Frontal cortex (tissue), 4 donors: ENCODE results near the gene SLC39A10. TPM values are rescaled to one million over a fixed set of nuclear protein-coding genes. Genes with fewer than 3 reads are reported as not detected.

Experiments used
- DNase-seq, 2 donors: peaks; one replicate each; pipeline ENCODE4 v3.0.0; 2012; ENCODE audit warnings: low spot score in 2 of 2
- FAIRE-seq: peaks from 2 replicates; lab custom pipeline; 2012; peaks lifted over from hg19 to GRCh38; lab: Jason Lieb, UNC
- total RNA-seq: library from RNA; depleted of rRNA; stranded (reverse); fragments of >200 nt; gene quantifications from one replicate; pipeline ENCODE4 v1.2.3, GENCODE V29; 2014
- donor health status: control.
- donor health status: control.
- donor health status: control.

Gene SLC39A10, protein sequence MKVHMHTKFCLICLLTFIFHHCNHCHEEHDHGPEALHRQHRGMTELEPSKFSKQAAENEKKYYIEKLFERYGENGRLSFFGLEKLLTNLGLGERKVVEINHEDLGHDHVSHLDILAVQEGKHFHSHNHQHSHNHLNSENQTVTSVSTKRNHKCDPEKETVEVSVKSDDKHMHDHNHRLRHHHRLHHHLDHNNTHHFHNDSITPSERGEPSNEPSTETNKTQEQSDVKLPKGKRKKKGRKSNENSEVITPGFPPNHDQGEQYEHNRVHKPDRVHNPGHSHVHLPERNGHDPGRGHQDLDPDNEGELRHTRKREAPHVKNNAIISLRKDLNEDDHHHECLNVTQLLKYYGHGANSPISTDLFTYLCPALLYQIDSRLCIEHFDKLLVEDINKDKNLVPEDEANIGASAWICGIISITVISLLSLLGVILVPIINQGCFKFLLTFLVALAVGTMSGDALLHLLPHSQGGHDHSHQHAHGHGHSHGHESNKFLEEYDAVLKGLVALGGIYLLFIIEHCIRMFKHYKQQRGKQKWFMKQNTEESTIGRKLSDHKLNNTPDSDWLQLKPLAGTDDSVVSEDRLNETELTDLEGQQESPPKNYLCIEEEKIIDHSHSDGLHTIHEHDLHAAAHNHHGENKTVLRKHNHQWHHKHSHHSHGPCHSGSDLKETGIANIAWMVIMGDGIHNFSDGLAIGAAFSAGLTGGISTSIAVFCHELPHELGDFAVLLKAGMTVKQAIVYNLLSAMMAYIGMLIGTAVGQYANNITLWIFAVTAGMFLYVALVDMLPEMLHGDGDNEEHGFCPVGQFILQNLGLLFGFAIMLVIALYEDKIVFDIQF
- 172 TPM for total RNA-seq

DNA sequence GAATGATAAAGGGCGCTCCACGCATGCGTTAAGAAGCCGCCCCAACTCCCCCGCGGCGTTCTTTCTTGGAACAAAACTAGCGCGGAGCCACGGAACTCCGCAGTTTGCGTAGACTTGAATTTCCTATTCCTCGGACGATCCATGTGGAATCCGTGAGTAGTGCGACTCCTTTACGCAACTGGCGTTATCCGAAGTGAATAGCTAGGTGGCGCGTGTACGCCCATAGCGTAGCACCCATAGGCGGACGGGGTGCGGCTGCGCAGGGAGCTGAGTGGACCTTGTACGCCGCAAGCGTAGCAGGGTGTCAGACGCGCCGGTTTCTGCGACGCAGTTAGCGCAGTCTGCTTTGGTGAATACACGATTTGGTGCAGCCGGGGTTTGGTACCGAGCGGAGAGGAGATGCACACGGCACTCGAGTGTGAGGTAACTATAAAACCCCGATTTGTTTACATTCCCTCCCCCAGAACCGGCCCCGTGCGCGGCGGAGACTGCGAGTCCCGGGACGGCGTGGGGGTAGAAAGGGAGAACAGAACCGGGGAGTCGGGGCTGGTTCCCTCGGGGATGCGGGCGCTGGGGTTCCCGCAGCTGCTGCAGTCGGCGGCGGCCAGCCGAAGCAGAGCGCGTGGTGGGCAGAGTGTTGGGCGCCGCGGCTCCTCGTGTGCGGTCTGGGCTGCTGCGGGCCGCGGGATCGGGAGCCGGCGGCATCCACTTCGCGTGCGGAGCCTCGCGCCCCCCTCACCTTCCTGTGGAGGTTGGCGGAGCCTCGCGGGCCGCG is at the start of gene SLC39A10:
Gene SLC39A10 (plus strand): TSS at position 368 of the 775 bp plus-strand sequence. CDS start 22,817 bp downstream, outside the sequence.
- FAIRE-seq (peak; percentile 97), DNase-seq (peak; percentile 81 to 84)

DNA sequence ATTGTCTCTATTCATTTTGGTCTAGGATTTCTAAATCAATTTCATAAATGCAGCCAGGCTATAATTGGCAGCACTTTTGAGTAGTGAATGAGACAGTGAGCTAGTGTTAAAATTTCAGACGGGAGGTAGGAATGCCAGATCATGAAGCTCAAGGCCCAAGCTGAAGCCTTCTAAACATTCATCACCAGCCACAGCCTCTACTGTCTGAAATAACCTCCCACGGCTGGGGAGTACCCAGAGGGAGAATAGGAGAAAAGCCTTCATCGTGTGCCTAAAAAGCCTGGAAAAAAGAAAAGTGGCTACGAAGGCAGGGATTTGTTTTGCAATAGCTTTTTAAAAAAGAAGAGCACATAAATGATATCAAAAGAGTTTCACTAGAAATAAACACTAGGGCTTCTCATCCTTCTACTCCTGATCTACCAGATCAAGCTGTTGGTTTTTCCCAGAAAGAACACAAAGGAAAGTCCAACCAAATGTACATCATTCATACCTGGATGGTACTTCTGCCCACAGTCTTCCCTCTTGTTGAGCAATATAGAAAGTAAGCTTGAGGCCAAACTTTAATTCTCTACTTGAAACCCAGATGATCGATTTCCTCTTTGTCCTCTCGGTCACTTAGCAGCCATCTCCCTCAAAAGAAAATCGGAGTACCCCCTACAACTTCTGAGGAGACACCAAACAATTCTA is 48.1 kb upstream of the SLC39A10 start:
- FAIRE-seq (no peak), DNase-seq (no peak)

DNA sequence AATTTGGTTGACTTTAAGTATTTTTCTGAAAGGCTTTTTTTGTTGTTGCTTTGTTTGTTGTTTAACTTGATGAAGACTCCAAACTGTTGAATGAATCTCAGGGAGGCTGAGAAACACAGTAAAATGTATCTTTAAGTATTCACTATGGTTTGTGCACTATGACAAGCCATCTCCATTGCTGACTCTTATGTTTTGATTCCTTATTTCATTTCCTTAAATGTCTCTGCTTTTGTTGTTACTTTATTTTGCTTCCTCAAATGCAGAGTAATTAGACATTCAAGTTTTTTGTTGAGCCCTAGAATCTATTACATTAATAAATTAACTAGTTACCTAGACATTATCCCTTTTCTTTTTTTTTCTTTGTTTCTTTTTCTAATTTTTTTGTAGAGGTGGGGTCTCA is 46.3 kb upstream of the SLC39A10 start:
- FAIRE-seq = no peak
- no peak for DNase-seq

DNA sequence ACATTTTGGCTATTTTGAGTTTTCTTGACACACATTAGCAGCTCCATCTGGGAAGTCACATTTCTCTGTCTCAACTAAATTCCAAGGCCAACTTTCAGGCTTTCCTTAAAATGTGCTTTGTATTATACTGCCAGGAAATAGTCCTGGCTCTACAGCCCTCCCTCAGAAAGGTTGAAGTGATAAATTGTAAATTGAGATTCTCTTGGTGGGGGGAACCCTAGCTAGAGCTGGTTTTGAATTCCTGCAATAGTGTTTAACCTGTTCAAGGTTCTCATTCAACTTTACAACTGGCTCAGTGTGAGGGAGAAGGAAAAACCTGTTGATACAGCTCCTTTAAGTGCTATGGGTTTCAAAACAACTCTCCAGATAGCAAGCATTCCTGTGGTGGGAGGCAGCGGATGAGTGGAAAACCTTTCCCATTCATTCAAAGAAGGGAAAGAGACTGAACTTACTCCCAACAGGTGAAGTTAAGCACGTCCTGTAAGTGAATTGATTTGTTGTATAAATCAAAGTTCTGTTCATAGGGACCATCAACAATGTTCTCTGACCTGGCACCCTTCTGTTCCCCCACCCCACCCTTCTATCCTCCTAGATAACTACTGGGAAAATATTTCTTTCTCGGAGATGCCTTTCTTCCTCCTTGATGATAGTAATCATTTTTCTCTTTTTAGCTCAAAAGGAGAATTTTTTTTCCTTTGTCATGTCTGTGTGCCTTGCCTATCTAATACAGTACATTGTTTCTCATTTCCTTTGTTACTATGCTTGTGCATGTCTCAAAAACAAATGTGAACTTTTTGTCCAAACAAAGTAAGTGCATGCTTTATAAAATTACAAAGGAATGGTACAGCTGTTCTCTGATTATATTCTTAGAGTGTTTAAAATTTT is 44.2 kb upstream of the SLC39A10 start:
- no peak for FAIRE-seq
- DNase-seq = no peak

DNA sequence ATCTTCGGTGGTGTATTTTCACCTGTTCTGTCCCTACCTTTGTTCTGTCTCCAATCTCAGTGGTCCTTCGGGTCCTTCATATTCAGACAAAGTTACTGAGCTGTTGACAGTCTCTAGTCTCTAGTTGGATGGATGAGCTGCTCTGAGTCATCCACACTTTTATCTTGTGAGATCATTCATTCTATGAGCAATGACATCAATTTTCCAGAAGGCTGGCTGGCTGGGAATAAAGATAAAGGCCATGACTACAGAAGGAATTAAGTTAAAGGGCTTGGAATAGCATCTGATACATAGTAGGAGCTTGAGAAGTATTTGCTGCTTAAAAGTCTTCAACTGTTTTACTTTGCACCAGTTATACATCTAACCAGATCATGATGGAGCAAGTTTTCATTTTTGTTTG is 43.1 kb upstream of the SLC39A10 start:
- no peak for FAIRE-seq
- DNase-seq = no peak

DNA sequence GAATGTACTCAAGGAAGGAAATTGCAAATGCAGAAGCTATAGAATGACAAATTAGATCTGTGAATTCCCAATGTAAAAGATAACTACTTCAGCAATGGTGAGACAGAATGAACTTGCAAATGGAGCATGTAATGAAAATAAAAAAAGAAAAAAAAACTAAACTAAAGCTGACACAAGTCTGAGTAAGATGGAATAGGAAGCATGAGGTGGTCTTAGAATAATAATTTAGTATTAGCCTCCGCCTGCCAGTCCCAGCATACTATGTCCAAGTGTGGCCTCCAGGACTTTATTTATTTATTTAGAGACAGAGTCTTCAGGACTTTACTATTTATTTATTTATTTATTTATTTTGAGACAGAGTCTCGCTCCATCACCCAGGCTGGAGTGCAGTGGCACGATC is 37.4 kb upstream of the SLC39A10 start:
- DNase-seq = no peak
- no peak for FAIRE-seq

DNA sequence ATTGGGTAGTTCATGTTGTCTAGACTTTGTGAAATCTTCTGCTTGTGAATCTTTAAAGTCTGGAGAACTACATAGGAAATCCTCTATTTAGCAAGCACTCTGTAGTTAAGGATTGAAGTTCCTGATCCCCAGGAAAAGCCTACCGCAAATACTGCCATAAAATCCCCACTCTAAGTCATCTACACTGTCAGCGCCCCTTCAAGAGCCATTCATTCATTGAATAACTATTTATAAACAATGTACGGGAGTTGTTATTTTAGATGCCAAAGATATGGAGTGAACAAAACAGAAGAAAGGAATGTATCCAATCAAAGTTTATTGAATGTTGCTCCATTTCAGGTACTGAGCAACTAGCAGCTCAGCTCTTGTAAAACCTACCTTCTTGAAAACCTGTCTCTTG is 36.5 kb upstream of the SLC39A10 start:
- DNase-seq = no peak
- no peak for FAIRE-seq

DNA sequence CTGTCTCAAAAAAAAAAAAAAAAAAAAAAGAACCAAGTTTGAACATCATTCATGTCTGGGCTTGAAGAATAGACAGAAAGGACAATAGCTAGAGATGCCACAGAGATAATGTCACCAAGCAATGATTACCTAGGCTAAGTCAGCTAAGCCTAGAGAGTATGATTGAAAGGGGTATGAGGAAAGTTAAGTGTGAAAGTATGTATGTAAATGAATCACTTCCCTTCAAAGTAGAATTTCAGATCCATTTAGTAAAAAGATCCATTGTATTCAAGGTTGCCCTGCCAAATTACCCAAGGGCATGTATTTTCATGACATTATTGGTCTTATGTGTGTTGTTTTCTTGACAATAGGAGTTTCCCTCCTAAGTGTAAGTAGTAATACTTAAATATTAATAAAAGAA is 34.1 kb upstream of the SLC39A10 start:
- DNase-seq (no peak), FAIRE-seq (no peak)

DNA sequence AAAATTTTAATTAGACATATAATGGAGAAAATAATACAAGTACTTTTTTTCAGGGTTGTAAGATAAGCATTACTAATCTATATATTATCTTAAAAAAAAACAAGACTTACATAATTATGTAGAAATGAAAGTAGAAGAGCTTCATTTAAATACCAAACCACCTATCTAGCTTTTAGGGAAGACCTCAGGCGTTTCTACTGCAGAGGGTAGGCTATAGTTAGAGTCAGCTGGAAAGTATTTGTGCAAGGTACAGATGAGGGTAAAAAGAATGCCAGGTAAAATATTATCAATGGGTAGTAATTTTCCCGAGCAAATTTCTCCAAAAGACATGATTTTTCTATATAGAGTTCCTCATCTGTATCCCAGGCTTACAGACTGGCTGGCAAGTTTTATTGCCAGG is 30.5 kb upstream of the SLC39A10 start:
- DNase-seq (no peak), FAIRE-seq (no peak)

DNA sequence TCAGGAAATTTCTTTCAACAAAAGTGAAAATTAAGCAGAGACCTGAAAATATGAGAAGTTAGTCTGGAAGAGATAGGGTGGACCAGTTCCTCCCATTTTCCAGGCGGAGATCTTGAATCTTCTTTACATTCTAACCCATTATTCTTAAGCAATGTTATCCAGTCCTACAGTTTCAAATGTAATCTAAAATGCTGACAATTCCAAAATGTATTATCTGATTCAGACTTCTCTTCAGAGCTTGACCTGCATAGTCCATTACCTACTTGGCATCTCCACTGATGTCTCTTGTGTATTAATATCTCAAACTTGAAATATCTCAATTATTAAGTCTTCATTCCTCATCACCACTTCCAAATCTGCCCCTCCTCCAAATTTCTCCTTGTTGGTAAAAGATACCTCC is 28.4 kb upstream of the SLC39A10 start:
- DNase-seq = no peak
- FAIRE-seq = no peak

DNA sequence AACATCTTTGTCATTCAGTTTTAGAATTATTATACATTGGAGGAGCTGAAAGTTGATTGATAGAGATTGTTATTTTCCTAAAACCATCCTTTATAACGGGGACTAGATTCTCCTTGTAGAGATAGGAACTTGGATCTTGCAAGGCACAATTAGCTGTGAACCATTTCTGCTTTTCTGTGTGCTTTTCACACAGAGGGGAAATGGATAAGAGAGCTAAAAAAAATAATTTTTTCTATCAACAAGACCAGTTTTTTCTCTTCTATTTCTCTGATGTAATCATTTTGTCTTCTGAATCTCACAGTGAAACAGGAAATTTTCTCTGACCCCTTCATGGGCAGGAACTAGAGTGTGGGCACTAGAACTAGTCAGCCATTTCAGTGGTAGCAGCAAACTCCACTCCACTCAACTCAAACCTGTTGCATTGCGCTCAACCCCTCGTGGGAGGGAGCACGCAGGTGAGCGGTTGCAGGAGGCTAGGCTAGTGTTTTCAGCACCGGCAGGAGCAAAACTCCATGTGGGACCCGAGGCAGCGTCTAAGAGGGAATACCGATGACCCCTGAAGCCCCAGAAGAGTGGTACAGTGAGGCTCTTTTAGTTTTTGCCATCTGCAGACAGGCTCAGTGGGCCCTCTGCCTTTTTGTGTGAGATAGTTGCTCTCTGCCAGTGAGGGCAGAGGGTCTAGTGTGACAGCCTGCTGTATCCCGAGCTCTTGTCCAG is 24.0 kb upstream of the SLC39A10 start:
- DNase-seq = no peak
- FAIRE-seq = no peak

DNA sequence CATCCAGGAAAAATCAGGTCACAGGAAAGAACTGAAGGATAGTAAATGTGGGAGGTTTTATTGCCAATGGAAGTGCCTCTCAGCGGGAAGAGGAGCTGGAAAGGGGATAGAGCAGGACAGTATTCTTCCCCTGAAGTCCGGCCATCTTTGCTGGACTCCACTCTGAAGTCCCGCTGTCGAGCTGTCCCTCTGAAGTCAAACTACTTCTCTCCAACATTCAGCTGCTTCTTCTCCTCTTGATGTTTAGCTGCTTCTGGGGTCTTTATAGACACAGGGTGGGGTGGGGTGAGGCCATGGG is 23.5 kb upstream of the SLC39A10 start:
- no peak for DNase-seq
- no peak for FAIRE-seq

DNA sequence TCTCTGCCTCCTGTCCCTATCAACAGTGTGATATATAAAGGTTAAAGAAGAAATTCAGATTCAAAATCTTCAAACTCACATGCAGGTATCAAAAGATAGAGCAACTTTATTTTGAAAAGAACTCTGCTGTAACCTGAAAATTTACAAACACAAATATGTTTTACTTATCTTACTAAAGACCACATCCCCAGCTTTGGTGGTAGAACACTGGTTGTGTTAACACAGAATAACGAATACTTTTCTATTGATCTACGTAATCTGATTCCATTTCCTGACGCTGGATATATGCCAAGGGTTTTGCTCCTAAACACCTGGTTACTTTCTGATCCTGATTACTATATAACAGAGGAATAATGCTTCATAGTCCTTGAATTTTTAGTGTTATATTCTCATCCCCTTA is 23.1 kb upstream of the SLC39A10 start:
- DNase-seq (no peak), FAIRE-seq (no peak)

DNA sequence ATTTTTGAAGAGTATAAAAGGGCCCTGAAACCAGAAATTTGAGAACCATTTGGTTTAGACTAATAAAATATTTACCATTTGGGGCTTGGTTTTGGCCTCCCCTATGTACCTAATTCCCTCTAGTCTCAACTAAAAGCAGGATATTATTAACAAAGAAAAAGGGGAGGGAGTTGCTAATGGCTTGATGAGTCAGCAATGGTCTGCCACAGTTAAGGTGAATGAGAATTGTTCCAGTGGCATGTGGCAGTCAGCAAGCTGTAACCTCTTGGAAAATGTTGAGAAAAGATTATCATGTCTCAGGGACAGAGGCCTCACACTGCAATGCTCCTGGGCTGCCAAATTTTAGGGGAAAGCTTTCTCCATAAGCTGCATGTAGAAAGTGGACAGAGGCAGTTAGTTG is 20.1 kb upstream of the SLC39A10 start:
- no peak for FAIRE-seq
- DNase-seq = no peak

DNA sequence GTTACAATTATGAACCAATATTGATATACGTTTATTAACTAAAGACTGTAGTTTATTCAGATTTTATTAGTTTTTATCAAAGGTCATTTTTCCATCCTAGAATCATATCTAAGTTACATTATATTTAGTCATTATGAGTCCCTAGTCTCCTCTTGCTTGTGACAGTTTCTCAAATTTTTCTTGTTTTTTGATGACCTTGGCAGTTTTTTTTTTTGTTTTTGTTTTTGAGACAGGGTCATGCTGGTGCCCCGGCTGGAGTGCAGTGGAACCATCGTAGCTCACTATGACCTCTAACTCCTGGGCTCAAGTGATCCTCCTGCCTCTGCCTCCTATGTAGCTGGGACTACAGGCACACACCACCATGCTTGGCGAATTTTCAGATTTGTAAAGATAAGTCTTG is 18.3 kb upstream of the SLC39A10 start:
- no peak for DNase-seq
- FAIRE-seq = peak; percentile 36

DNA sequence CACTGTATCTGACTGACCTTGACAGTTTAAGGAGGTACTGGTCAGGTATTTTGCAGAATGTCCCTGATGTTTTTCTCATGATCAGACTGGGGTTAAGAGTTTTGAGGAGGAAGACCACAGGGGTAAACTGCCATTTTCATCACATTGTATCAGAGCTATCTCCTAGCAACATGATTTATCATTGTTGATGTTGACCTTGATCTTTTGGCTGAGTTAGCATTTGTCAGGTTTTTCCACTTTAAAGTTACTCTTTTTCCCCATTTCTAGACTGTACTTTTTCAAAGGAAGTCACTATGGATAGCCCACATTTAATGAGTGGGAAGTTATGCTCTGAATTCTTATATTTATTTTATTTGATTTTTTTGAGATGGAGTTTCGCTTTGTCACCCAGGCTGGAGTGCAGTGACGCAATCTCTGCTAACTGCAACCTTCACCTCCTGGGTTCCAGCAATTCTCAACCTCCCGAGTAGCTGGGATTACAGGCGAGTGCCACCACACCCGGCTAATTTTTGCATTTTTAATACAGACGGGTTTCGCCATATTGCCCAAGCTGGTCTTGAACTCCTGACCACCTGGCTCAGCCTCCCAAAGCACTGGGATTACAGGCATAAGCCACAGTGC is 17.7 kb upstream of the SLC39A10 start:
- DNase-seq (no peak), FAIRE-seq (no peak)

DNA sequence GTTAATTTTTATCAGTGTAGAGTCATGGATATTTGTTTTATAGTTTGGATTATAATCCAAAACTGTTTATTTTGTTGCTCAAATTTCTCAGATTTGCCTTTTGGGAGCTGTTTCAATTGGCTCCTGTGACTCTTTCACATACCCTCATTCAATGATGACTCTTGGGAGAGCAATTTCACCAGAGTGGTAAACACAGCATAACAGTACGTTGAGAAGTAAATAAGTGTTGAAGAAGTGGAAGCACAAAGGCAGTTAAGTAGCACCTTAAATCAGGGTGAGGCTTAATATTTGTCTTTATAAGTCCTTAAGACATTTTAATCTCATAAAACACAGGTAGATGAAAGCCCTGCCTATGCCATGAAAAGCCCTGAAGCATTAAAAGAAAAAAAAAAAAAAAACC is 17.1 kb upstream of the SLC39A10 start:
- no peak for FAIRE-seq
- no peak for DNase-seq

DNA sequence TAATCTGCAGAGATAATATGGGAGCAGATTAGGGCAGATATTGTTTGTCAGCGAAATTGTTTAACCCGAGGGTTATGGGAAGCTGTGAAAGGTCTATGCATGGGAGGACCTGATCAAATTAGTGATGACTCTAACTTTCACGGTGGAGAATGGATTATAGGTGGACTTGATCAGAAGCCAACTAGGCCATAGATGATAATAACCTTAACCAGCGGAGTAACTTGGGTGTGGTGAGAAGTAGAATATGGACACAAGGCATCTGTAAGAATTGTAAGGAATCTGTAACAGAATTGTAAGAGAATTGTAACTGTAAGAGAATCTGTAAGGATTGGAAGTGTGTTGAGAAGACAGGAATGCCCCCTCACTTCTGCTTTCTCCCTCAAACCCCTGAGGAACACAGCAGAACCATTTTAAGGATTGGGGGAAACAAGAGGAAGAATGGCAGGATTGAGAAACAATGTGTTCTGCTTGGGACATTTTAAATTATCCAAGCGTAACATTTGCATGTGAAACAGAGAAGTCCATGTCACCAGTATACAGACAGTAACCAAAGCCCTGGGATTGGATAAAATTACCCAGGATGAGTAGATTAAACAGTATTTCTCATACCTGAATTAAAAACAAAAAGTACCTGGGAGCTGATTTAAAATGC is 14.9 kb upstream of the SLC39A10 start:
- FAIRE-seq (no peak), DNase-seq (no peak)
